Activated CD4-positive, alpha-beta T cell treated with anti-CD3 and anti-CD28 coated beads, Interleukin-2, amount 50 U/mL, for 24 hours (primary cell): Measurements from ENCODE around the gene AP2A2.
"Not testable (repeated sequence)": the region's sequence is repeated elsewhere in the genome, so short reads cannot be mapped to it uniquely, and the experiment has no call there.

Experiments
- DNase-seq, 2 donors: peaks; one replicate each; pipeline ENCODE4 v3.0.0-alpha.2; 2020; ENCODE audit warnings: low read depth in 1 of 2, low spot score in 1 of 2

Gene AP2A2

DNA sequence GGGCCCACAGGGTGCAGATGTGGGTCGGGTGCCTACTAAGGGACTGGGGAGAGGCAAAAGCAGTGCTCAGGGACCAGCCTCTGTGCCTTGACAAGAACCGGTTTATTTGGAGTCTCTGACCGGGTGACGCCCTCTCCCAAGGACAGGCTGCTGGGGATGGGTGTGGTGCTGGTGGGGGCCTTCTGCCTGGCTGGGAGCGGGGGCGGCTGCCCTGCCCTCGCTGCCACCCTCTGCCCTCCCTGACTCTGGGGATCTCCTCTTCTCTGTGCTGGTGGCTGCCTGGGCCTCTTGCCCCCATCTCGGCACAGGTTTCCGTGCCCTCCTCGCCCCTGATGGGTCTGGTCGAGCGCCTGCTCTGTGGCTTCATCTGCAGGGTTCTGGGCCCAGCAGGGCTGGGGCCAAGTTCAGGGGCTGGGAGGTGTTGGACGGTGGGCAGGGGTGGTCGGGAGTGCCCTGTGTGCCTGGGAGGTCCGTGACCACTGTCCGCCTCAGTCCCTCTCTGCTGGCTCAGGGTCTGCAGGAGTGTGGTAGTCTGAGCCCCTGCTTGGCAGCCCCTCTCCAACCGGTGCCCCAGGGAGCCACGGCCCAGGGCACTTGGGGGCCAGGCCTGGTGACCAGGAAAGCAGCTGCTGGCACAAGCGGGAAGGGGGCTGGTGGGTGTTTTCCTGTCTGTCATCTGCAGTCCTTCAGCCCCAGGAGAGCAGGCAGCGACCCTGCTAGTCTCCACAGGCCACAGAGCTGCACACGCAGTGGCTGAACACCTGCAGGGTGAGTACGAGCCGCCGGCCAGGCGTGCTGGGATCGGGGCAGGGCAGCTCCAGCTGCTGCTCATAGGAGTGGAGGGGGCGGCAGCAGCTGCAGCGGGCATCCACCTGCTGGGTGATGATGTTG is 87.3 kb downstream of the AP2A2 start:
- no peak for DNase-seq

DNA sequence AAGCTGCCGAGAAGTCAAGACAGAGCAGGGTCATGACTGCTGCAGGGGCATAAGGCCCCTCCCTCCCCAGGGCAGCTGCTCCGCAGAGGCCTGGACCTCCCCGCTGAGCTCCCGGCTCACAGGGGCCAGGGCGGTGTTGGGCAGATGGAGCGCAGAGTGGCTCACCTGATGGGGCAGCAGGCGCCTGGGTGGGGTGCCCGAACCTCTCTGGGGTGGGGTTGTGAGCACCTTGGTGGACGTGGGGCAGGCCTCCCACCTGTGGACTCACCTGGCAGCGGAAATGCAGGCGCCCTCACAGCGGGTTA is 87.9 kb downstream of the AP2A2 start:
- DNase-seq, result no peak

DNA sequence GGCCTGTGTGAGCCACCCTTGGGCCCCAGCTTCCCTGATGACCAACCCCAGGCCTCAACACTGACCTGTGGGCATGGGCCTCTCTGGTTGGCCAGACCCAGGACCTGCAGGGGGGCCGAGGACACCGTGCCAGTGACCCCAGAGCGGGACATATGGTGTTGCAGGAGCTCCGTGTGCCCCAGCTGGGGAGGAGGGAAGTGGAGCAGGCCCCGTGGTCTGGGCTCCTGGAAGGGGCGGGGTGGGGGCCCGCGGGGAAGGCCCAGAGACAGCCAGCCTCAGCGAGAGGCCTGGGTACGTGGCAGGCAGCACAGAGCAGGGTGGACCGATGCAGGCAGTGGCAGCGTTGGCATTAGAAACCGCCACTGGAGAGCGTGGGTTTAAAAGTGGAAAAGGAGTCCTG is 88.6 kb downstream of the AP2A2 start:
- no peak for DNase-seq

DNA sequence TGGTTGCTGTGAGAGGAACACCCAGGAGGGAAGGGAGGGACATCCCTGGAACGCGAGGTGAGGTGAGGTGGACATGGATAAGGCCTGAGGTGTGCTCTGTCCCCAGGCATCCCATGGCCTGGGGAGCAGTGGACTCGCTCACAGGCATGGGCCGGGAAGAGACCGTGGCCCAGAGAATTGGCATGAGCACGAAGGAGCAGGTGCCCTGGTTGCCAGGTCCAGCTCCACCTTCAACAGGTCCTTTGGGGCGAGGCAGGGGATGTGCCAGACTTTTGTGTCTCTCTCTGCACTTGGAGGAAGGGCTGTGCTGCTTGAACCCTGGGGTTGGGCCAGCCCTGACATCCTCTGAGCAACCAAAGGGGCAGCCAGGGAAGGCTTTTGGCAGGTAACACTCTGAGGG is 89.4 kb downstream of the AP2A2 start:
- DNase-seq, result no peak

DNA sequence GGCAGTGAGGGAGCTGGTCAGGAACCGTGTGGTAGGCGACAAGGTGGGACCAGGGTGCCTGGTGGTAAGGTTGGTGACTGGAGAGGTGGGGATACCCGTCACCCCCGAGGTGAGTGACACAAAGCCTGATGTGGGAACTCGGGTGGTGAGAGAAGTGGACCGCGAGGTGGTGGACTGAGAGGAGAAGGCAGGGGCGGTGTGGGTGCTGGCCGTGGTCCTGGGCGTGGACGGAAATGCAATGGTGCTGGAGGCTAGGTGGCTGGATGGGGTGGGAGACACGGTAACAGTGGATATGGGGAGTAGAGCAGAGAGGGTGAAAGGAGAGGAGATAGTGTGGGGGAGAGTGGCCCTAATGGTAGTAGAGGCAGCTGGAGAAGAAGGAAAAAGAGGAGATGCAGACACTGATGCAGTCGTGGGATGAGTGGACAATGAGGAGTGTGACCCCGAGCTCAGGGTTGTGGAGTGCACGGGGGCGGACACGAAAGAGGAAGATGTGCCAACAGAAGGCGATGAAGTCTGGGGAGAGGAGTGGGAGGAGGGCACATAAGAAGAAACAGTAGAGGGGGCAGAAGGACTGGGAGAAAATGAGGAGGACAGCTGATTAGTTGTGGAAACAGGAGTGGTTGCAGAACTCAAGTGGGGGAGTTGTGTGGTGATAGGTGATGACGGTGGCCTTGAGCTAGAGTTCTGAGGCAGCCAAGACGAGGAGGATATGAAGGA is 90.3 kb downstream of the AP2A2 start:
- no peak for DNase-seq

DNA sequence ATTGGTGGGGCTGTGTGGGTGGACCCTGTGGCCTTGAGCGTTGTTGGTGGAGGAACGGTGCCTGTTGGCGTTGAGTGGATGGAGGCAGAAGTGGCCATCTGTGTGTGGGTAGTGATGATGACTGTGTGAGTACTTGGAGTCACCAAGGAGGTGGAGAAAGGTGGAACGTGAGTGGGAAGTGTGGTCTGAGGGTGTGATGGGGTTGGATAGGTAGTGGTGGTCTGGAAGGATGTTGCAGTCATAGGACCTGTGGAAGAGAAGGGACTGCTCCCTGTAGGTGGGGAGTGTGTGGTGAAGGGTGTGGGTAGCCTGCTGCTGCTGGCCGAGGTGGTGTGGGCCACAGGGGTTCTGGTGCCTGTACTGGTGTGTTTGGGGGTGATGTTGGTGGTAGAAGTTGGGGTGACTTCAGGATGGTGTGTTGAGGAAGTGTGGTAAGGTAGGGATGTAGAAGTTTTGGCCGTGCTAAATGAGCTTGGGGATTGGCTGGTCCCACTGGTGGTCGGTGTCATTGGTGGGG is 91.0 kb downstream of the AP2A2 start:
- not testable (repeated sequence) for DNase-seq

DNA sequence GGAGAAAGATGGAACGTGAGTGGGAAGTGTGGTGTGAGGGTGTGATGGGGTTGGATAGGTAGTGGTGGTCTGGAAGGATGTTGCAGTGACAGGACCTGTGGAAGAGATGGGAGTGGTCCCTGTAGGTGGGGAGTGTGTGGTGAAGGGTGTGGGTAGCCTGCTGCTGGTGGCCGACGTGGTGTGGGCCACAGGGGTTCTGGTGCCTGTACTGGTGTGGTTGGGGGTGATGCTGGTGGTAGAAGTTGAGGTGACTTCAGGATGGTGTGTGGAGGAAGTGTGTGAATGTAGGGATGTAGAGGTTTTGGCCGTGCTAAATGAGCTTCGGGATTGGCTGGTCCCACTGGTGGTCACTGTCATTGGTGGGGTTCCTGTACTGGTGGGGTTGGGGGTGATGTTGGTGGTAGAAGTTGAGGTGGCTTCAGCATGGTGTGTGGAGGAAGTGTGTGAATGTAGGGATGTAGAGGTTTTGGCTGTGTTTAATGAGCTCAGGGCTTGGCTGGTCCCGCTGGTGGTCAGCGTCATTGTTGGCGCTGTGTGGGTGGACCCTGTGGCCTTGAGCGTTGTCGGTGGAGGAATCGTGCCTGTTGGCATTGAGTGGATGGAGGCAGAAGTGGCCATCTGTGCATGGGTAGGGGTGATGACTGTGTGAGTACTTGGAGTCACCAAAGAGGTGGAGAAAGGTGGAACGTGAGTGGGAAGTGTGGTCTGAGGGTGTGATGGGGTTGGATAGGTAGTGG is 91.8 kb downstream of the AP2A2 start:
- no peak for DNase-seq

DNA sequence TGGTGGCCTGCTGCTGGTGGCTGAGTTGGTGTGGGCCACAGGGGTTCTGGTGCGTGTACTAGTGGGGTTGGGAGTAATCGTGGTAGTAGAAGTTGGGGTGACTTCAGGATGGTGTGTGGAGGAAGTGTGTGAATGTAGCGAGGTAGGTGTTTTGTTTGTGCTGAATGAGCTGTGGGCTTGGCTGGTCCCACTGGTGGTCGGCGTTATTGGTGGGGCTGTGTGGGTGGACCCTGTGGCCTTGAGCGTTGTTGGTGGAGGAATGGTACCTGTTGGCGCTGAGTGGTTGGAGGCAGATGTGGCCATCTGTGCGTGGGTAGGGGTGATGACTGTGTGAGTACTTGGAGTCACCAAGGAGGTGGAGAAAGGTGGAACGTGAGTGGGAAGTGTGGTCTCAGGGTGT is 92.4 kb downstream of the AP2A2 start:
- DNase-seq, result no peak

DNA sequence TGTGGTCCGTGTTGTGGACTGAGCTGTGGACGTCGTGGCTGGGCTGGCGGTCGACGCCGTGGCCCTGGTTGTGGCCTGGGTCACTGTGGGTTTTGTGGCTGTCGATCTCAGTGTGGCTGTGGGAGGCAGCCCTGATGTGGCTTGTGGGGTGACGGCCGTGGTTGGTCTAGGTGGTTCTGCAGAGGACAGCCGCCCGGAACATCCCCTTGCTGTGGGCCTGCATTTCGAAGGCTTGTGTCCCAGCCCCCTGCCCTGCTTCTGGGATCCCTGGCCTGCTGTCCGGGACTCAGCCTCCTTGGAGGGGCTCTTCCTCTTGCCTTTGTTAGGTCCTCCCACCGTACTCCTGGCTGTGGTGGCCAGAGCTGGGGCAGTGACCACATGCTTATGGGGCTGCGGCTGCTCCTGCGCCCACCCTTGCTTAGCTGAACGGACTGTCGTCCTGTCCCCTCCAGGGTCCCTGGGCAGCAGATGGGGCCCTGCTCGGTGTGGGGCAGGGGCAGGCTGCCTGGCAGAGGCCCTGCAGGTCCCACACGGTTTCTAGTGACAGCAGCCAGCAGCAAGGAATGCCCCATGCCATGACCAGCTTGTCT is 93.7 kb downstream of the AP2A2 start:
- no peak for DNase-seq

DNA sequence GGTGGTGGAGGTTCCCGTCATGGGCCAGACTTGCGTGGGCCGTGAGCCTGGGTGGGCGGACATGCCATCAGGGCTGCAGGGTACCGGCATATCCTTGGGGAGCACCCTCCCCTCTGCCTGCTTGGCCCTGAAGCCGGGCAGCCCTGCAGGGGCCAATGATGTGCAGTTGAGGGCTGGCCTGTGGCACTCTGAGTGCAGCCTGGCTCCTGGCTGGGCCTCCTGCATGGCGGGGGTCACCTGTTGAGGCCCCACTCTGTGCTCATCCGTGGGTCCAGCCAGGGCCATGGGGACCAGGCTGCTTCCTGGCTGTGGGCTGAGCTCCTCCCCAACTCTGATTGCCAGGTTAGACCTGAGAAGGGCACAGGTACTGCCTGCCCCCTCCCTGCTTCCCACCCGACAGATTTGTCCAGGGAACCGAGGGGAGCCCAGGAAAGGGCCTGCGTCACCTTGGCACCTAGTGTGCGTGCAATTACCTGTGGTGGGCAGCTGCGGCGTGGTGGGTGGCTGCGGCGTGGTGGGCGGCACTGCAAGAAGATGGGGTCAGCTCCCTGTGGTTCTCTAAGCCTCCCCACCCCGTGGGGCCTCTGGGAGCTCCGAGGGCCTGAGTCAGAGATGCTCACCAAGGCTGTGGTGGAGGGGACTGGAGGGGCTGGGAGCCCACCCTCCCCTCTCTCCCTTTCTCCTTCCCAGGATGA is 94.7 kb downstream of the AP2A2 start:
- DNase-seq, result no peak

DNA sequence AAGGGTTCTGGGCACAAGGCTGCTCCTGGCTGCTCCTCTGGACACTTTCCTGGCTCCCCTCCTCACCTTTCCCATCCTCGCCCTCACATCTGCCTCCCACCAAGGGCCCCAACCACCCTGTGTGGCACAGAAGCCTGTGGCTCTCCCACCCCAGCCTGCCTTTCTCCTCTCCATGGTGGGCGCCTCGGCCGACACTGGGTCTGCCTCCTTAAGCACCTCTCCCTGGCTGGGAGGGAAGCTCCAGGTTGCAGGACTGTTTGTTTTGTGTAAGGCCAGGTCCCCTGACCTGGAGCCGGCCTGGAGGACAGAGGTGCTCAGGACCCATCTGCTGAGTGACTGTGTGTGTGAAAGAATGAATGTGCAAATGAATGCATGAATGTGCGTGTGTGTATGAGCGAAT is 96.7 kb downstream of the AP2A2 start:
- DNase-seq, result no peak

DNA sequence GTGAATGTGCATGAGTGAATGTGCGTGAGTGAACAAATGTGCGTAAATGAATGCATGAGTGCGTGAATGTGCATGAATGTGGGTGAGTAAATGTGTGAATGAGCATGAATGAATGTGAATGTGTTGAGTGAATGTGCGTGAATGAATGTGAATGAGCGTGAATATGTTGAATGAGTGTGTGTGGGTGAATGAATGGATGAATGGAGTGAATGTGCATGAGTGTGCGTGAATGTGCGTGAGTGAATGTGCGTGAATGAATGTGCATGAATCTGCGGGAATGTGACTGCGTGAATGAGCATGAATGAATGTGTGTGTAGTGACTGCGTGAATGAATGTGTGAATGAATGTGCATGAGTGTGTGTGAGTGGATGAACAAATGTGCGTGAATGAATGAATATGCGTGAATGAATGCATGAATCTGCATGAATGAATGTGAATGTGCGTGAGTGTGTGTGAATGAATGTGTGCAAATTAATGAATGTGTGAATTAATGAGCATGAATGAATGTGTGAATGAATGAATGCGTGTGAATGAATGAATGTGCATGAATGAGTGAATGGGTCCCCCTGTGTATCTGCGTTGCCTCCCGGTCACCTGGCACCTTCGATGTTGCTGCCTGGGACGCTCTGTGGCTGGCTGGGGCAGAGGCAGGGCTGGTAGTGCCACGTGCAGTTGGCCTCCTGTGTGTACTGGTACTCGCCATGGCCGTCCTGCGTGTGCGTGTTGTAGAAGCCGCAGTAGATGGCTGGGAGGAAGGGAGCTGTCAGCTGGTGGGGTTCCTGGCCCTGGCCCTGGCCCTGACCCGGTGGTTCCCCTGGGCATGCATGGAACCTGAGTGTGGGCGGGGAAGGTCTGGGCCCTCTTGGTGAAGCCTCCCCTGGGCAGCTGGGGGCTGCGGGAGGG is 97.5 kb downstream of the AP2A2 start:
- no peak for DNase-seq

DNA sequence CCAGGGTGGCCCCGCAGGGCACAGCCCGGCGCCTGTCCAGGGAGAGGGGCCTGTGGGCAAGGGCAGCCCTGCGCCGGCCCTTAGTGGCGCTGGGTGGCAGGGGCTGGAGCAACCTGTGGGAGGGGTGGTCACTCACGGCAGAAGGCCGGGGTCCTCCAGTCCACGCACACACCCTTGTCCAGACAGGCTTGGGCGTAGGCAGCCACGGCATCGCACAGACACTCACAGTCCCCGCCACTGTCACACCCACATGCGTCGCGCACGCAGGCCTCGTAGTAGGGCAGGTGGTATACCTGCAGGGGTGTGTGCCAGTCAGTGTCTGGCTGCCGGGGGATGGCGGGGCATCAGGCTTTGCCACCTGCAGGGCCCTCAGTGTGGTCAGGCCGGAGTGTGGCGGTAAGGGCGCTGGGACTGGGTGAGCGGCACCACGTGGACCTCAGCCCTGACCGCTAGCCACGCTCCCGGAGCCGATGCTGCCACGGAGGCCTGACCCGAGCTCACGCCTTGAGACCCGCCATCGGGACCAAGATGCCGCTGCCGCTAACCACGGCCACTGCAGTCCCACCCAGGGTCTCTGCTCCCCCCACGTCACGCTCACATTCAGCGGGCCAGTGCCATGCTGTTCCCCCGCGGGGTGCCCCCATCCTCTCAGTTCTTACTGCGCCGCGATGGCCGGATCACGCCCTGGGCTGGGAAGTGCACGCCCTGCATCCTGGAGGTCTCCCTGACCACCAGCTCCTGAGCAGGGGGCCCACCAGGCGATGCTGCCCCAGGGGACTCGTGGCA is 98.3 kb downstream of the AP2A2 start:
- no peak for DNase-seq

DNA sequence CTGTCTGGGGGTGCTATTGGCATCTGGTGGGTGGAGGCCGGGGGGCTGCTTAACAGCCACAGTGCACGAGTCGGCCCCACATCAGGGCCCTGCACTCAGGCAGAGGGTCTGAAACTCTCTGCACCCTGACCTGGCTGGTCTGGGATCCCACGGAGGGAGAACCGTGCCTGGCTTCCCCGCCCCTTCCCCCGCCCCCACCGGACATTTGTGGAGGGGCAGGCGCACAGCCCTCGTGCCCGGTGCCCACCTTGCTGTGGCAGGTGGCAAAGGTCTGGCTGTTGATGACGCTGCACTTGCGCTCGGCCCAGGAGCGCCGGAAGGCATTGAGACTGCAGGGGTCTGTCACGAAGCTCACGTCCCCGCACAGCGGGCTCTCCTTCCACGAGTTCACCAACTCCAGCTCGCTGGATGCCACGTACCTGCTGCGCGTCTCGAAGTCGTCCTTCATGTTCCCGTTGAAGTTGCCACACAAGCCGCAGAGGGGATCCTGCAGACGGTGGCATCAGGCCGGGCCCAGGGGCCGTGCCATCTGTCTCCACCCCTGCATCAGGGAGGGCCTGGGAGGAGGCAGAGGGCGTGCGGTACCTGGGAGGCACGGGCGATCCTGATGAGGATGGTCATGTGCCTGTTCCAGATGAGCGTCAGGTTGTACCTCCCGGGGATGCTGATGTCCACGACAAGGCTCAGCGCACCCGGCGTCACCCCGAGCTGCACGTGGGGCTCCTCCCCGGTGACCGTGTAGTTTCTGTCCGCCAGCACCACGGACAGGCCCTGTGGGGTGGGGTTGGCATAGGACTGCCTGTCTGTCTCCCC is 99.1 kb downstream of the AP2A2 start:
- no peak for DNase-seq

DNA sequence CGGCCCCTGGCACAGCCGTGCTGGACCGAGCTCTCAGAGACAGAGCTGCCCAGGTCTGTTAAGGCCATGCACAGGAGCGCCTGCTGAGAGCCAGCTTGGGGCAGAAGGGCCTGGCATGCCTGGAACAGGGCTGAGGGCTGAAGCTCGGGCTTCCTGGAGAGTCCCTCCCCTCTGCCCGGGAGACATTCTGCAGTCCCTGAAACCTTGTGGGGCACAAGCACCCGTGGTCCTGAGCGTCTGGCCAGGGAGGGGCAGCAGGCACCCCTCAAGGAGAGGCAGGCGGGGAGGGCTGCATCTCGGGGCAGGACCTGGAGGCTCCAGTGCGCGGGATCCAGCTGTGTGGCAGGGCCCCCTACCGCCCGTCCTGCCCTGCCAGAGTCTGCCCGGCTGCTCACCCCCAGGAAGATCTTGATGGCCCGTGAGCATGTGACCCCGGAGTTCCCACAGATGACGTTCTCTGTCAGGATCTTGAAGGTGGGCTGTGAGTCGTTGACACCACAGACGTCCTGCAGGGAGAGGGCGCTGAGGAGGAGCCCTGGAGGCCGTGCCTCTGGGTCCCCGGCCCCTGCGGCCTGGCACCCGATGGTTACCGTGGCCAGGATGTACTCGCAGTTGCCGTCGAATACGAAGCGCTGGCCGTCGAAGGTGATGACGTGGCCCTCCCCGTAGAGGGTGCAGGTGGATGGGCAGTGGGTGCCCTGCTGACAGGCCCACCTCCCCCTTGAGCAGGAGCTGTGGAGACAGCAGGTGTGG is 99.9 kb downstream of the AP2A2 start:
- DNase-seq, result no peak

DNA sequence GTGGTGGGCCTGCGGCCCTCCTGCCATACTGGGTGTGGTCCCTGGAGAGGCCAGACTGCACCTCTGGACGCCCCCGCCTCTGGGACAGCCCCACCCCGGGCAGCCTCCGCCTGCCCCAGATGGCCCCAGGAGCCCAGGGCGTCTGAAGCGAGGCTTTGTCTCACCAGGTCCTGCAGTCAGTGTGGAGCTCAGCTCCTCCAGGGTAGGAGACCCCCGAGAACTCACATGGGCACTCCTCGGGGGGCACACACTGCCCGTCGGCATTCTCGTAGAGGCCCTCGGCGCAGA is 100.4 kb downstream of the AP2A2 start:
- no peak for DNase-seq

DNA sequence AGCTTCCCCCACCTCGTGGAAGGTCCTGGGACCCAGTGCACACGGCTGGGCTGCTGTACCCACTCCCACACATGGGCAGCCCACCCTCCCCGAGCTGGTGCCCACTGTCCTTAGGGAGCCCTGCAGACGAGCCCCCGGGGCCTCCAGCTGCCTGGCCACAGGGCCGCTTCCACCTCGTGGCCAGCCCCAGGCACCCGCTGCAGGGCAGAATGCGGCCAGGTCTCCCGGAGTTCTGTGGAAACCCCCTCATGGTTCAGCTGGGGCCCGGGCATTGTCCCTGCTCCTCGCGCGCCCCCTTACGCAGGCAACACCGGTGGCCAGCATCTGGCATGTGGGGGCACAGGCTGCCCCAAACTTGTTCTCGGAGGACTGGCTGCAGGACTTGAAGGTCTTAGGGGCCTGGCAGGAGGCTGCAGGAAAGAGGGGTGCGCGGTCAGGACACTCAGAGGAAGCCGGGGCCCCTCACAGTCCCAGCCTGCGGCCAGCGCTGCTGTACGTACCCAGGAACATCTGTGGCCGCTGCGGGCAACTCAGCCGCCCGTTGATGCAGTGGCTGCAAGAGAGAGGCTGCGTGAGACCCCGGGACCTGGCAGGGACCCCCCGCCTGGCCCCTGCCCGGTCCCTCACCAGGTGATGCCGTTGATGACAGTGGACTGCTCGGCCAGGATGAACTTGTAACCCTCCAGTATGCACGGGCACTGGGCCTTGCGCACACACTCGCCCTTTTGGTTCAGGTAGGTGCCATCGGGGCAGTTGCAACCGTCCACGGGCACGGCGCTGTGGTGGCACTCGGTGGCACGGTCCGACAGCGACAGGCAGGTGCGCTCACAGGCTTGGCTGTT is 101.2 kb downstream of the AP2A2 start:
- DNase-seq, result no peak
